B cell (primary cell): Measurements from ENCODE around the gene ALDH3B1. TPM values are rescaled to one million over a fixed set of nuclear protein-coding genes. Genes with fewer than 3 reads are reported as not detected.
"Not testable (repeated sequence)": the region's sequence is repeated elsewhere in the genome, so short reads cannot be mapped to it uniquely, and the experiment has no call there.

ENCODE experiments used
- ATAC-seq: fragments of 200-7000 bp; cut with Tn5 transposase; one replicate; pipeline ENCODE4 v1.10.0; 2021; ENCODE audit warnings: low read depth, mild to moderate bottlenecking, moderate number of reproducible peaks, moderate library complexity
- CTCF ChIA-PET: fragments of 350-600 bp; sonication (Branson Sonifier 250); formaldehyde crosslinking; loops from one replicate; lab custom pipeline; 2021; ENCODE audit warnings: antibody characterized with exemption, inconsistent platforms; lab: Charles Lee
- POLR2A ChIA-PET: fragments of 350-600 bp; sonication (Branson Sonifier 250); formaldehyde crosslinking; loops from one replicate; lab custom pipeline; 2021; ENCODE audit warnings: antibody characterized with exemption; lab: Charles Lee
- DNase-seq: peaks from one replicate; pipeline ENCODE4 v3.0.0; 2013
- H2AFZ ChIP-seq: 2 replicates; pipeline ENCODE4 v1.6.1; 2012; ENCODE audit warnings: mild to moderate bottlenecking, low read depth, low read length; ENCODE audit not compliant: insufficient read depth, poor library complexity, severe bottlenecking
- H3K27ac ChIP-seq, 2 donors: 1 replicate in 1 of 2; 2 replicates in 1 of 2; pipeline ENCODE4 v1.5.1; 2012 to 2013; ENCODE audit warnings: low read length in 2 of 2, mild to moderate bottlenecking in 2 of 2, moderate library complexity in 1 of 2
- H3K27me3 ChIP-seq, 4 experiments: fragments of 200-600 bp in 1 of 4; sonication (generic) in 1 of 4; replicated peaks in 1 of 4; 1 replicate in 2 of 4; 2 replicates in 2 of 4; pipeline versions ENCODE4 v1.6.1 to v1.7.0; 2013 to 2016; ENCODE audit warnings: low read length in 3 of 4, mild to moderate bottlenecking in 2 of 4, mixed read lengths in 1 of 4, moderate library complexity in 1 of 4; ENCODE audit not compliant: insufficient read depth in 4 of 4, control insufficient read depth in 3 of 4; ENCODE audit errors: control extremely low read depth in 1 of 4
- H3K36me3 ChIP-seq, 2 experiments: replicated peaks in 1 of 2; 1 replicate in 1 of 2; 2 replicates in 1 of 2; pipeline versions ENCODE4 v1.6.1 to v1.7.1; 2013; ENCODE audit warnings: low read length in 1 of 2; ENCODE audit not compliant: insufficient read depth in 2 of 2, control insufficient read depth in 1 of 2; ENCODE audit errors: control extremely low read depth in 1 of 2, extremely low read depth in 1 of 2
- H3K4me1 ChIP-seq, 2 donors: fragments of 200-600 bp in 1 of 2; sonication (generic) in 1 of 2; 1 replicate in 1 of 2; 2 replicates in 1 of 2; pipeline versions ENCODE4 v1.5.1 to v1.6.1; 2013 to 2017; ENCODE audit warnings: low read length in 2 of 2; ENCODE audit not compliant: control insufficient read depth in 2 of 2, insufficient read depth in 2 of 2
- H3K4me2 ChIP-seq: replicated peaks from 2 replicates; pipeline ENCODE3; 2012; ENCODE audit warnings: mild to moderate bottlenecking, low read depth, low read length; ENCODE audit not compliant: poor library complexity, severe bottlenecking
- H3K4me3 ChIP-seq, 5 experiments: fragments of 200-600 bp in 1 of 5; sonication (generic) in 1 of 5; 1 replicate in 3 of 5; 2 replicates in 2 of 5; pipeline versions ENCODE4 v1.5.1 to v1.7.0; 2011 to 2016; ENCODE audit warnings: low read length in 4 of 5, mild to moderate bottlenecking in 4 of 5, low read depth in 2 of 5, control low read depth in 1 of 5, moderate library complexity in 1 of 5; ENCODE audit not compliant: insufficient read depth in 1 of 5; ENCODE audit errors: control extremely low read depth in 1 of 5, extremely low read depth in 1 of 5
- H3K79me2 ChIP-seq: fragments of 200-600 bp; sonication (generic); one replicate; pipeline ENCODE4 v1.6.0; 2016; ENCODE audit warnings: low read length; ENCODE audit not compliant: control insufficient read depth, insufficient read depth
- H3K9ac ChIP-seq: fragments of 200-600 bp; sonication (generic); 2 replicates; pipeline ENCODE4 v1.6.1; 2017; ENCODE audit warnings: mild to moderate bottlenecking, low read length, moderate library complexity
- H3K9me3 ChIP-seq, 3 donors: one replicate each; pipeline versions ENCODE4 v1.6.1 to v1.7.1; 2013; ENCODE audit warnings: low read length in 2 of 3; ENCODE audit not compliant: control insufficient read depth in 2 of 3, insufficient read depth in 1 of 3; ENCODE audit errors: control extremely low read depth in 1 of 3
- H4K20me1 ChIP-seq: 2 replicates; pipeline ENCODE4 v1.6.0; 2012; ENCODE audit warnings: mild to moderate bottlenecking, low read length; ENCODE audit not compliant: insufficient read depth, control insufficient read depth, poor library complexity, severe bottlenecking
- H3K27ac Mint-ChIP-seq: one replicate; pipeline ENCODE4 v1.8.0; 2021; ENCODE audit warnings: mixed read lengths
- H3K27me3 Mint-ChIP-seq: one replicate; pipeline ENCODE4 v1.8.0; 2021; ENCODE audit warnings: mixed read lengths
- H3K4me1 Mint-ChIP-seq: one replicate; pipeline ENCODE4 v1.8.0; 2021; ENCODE audit warnings: mixed read lengths
- H3K4me3 Mint-ChIP-seq: one replicate; pipeline ENCODE4 v1.8.0; 2021; ENCODE audit warnings: mixed read lengths
- H3K9me3 Mint-ChIP-seq: one replicate; pipeline ENCODE4 v1.8.0; 2022; ENCODE audit warnings: mixed read lengths; ENCODE audit not compliant: insufficient read depth
- WGBS: methylation state at CpG from one replicate; pipeline ENCODE4 v1.1.5; 2013; ENCODE audit warnings: missing lambda C conversion rate; ENCODE audit not compliant: insufficient coverage; 5-methylcytosine and 5-hydroxymethylcytosine counted together
- intact Hi-C: fragments of 100-400 bp; cut with micrococcal nuclease; formaldehyde crosslinking; loops from one replicate; pipeline ENCODE4 v1.10.0; 2022
- polyA plus RNA-seq: library from polyadenylated mRNA; depleted of rRNA; stranded (reverse); fragments of >200 nt; gene quantifications from 2 replicates; pipeline ENCODE4 v1.2.3, GENCODE V29; 2012
- total RNA-seq, 2 donors: library from RNA; stranded (reverse); fragments of 120-200 nt in 1 of 2; gene quantifications; 1 replicate in 1 of 2; 2 replicates in 1 of 2; pipeline versions ENCODE4 v1.2.3 to v1.2.4, GENCODE V29; 2013 to 2022
- TF ChIP-seq, protein P1 (sequence below): fragments of 200-600 bp; IDR thresholded peaks from one replicate; pipeline ENCODE4 v1.8.0; 2022; ENCODE audit warnings: antibody characterized with exemption, mild to moderate bottlenecking

ALDH3B1 gene
- total and polyA plus RNA-seq, 2 donors (not counting 1 experiment from before 2014, with no cell fraction given), result 0.81 TPM

DNA sequence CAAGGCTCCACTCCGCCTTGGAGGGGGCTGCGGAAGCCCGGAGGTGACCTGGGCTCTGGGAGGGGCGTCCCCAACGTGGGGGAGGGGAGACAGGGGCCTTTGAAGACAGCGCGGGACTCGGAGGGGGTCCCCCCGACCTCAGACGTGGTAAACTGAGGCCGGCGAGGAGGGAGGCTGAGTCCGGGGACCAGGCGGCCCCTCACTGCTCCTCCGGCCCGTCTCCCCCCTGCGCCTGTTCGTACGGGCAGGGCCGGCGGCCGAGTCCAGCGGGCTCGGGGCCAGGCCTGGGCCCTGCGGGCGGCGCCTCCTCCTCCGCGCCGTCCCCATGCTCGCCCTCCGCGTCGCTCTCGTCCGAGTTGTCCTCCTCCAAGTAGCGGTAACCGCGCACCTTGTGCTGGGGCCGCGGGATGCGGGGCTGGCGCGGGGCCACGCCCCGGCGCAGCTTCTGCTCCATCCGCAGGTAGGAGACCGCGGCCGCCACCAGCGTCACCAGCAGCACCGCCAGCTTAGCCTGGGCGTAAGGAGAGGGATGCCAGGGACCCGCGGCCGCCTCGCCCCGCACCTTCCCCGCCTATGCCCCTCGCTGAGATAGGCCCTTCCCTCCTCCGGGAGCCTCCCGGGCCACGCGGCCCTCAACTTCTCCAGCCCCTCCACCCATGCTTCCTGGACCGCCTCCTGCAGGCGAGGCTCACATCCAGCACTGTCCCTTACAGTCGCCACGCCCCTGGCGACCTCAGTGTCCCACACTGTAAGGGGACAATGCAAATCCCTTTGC lies 18.6 kb upstream of the ALDH3B1 start:
- H3K4me3 ChIP-seq, H2AFZ ChIP-seq, POLR2A ChIA-PET, H3K9me3 ChIP-seq, H3K4me3 Mint-ChIP-seq, H3K4me2 ChIP-seq, intact Hi-C loops, ATAC-seq, H3K79me2 ChIP-seq, H3K27me3 Mint-ChIP-seq, H3K9ac ChIP-seq, CTCF ChIA-PET, DNase-seq, H3K27me3 ChIP-seq, H3K9me3 Mint-ChIP-seq, H3K27ac Mint-ChIP-seq, H3K27ac ChIP-seq: not testable (repeated sequence)
- H3K4me1 ChIP-seq, result peaks cover 7 to 29% of the 10 kb centered on the region in 2 donors
- peaks cover 3 to 17% of the 10 kb centered on the region in 2 experiments for H3K36me3 ChIP-seq
- peaks cover 20% of the 10 kb centered on the region for H3K4me1 Mint-ChIP-seq
- H4K20me1 ChIP-seq, result peaks cover 27% of the 10 kb centered on the region
- WGBS, result 67% methylated on average over 10 of the region's 70 CpGs

DNA sequence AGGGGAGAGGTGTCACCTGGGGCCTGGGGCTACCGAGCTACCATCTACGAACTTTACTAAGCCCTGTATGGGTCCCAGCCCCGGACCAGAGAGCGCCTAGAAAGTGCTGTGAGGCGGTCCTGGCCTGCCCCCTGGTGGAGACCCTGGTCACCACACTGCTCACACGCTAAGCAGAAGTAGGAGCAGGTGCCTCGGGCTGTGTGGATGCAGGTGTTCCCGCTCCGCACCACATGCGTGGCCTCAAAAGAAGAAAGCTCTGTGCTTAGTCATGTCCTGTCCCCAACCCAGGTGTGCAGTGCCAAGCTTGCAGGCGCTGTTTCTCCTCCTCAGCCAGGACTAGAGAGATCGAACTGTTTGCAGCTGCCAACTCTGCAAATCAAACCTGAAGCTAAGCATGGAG lies 16.3 kb upstream of the ALDH3B1 start:
- peaks cover 49% of the 10 kb centered on the region for H4K20me1 ChIP-seq
- peak; percentile 81 for DNase-seq
- intact Hi-C loops, H3K27me3 Mint-ChIP-seq, H3K27me3 ChIP-seq, H3K9ac ChIP-seq, H3K4me2 ChIP-seq, H3K27ac ChIP-seq, H2AFZ ChIP-seq, H3K9me3 Mint-ChIP-seq, H3K4me3 ChIP-seq, H3K9me3 ChIP-seq: not testable (repeated sequence)
- peaks cover 5 to 39% of the 10 kb centered on the region in 2 experiments for H3K36me3 ChIP-seq
- H3K4me1 ChIP-seq, result peaks cover 29 to 52% of the 10 kb centered on the region in 2 donors
- 21% methylated on average over 12 of the region's 12 CpGs for WGBS
- peak; percentile 35 for ATAC-seq
- peaks cover 30% of the 10 kb centered on the region for H3K79me2 ChIP-seq
- CTCF ChIA-PET, result interaction anchor here (1.1 to 1.9 kb wide), 4 partner anchors 9 to 38 kb away, joined by 5 to 14 read pairs (median 8); partner anchors contain the start of gene ALDH3B1
- H3K4me3 Mint-ChIP-seq, result peak overlapping the region; percentile 59
- peaks cover 40% of the 10 kb centered on the region for H3K4me1 Mint-ChIP-seq
- peak overlapping the region; percentile 86 for H3K27ac Mint-ChIP-seq
- POLR2A ChIA-PET, result interaction anchor here (1.5 kb wide), 1 partner anchor 9 kb away, joined by 12 read pairs; the partner anchor contains the start of gene UNC93B1
- TF ChIP-seq, protein P1, sequence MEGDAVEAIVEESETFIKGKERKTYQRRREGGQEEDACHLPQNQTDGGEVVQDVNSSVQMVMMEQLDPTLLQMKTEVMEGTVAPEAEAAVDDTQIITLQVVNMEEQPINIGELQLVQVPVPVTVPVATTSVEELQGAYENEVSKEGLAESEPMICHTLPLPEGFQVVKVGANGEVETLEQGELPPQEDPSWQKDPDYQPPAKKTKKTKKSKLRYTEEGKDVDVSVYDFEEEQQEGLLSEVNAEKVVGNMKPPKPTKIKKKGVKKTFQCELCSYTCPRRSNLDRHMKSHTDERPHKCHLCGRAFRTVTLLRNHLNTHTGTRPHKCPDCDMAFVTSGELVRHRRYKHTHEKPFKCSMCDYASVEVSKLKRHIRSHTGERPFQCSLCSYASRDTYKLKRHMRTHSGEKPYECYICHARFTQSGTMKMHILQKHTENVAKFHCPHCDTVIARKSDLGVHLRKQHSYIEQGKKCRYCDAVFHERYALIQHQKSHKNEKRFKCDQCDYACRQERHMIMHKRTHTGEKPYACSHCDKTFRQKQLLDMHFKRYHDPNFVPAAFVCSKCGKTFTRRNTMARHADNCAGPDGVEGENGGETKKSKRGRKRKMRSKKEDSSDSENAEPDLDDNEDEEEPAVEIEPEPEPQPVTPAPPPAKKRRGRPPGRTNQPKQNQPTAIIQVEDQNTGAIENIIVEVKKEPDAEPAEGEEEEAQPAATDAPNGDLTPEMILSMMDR, result peak; percentile 60

DNA sequence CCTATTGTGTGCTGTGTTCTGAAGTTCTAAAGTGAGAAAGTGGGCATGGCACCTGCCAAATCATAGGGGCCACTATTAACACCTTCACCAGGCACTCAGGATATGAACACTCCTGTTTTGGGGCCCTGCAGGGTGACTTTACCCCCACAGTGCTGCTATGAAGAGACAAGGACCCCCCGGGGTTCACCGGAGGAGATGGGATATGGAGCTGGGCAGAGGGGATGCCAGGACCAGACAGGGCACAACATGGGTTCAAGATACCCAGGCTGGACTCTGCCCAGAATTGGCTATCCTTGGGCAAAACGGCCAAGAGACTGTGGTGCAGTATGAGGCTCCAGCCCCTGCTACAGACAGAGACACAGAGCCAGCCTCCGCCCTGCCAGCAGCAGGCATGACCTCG lies 15.7 kb upstream of the ALDH3B1 start:
- H3K36me3 ChIP-seq, result peaks cover 5 to 45% of the 10 kb centered on the region in 2 experiments
- ChIA-PET CTCF (interaction anchor here (1.1 to 1.9 kb wide), 4 partner anchors 8 to 38 kb away, joined by 5 to 14 read pairs (median 8); partner anchors contain the start of gene ALDH3B1), POLR2A (interaction anchor here (1.5 kb wide), 1 partner anchor 9 kb away, joined by 12 read pairs; the partner anchor contains the start of gene UNC93B1)
- H3K4me2 ChIP-seq, H3K9ac ChIP-seq, H2AFZ ChIP-seq, DNase-seq, H3K27me3 ChIP-seq, H3K27me3 Mint-ChIP-seq, H3K9me3 Mint-ChIP-seq, intact Hi-C loops, H3K27ac ChIP-seq, H3K9me3 ChIP-seq, ATAC-seq, H3K4me3 ChIP-seq: not testable (repeated sequence)
- peaks cover 40% of the 10 kb centered on the region for H3K4me1 Mint-ChIP-seq
- H3K27ac Mint-ChIP-seq, result peak overlapping the region; percentile 86
- H3K79me2 ChIP-seq, result peaks cover 36% of the 10 kb centered on the region
- H3K4me3 Mint-ChIP-seq, result peak overlapping the region; percentile 59
- peaks cover 35 to 57% of the 10 kb centered on the region in 2 donors for H3K4me1 ChIP-seq
- peaks cover 55% of the 10 kb centered on the region for H4K20me1 ChIP-seq
- WGBS, result 98% methylated on average over 5 of the region's 5 CpGs
